NB4 (cell line): ENCODE measurements around the gene MYLK3.
A peak's percentile ranks its signal among the peaks of the same experiment; 100 is the strongest.
"Not testable (repeated sequence)": the region's sequence is repeated elsewhere in the genome, so short reads cannot be mapped to it uniquely, and the experiment has no call there.

Experiments
- DNase-seq: peaks from one replicate; pipeline ENCODE4 v3.0.0; 2010; ENCODE audit warnings: low read depth
- H3K4me3 ChIP-seq: one replicate; pipeline ENCODE4 v1.5.1; 2011; ENCODE audit warnings: mild to moderate bottlenecking, low read depth, low read length, moderate library complexity
- CTCF ChIP-seq: IDR thresholded peaks from one replicate; pipeline ENCODE4 v1.5.1; 2012; ENCODE audit warnings: low read depth, low read length
- MAX ChIP-seq: IDR thresholded peaks from 2 replicates; pipeline ENCODE4 v1.6.1; 2011; ENCODE audit warnings: low read depth, low read length
- MYC ChIP-seq: IDR thresholded peaks from 2 replicates; pipeline ENCODE4 v1.6.1; 2011; ENCODE audit warnings: low read depth, low read length
- POLR2A ChIP-seq: IDR thresholded peaks from 2 replicates; pipeline ENCODE4 v1.6.1; 2011; ENCODE audit warnings: mild to moderate bottlenecking; ENCODE audit not compliant: insufficient read length; ENCODE audit errors: extremely low read depth

MYLK3 gene

GRCh38 chr16:46688654-46689364 is 59.3 kb downstream of the MYLK3 start, which contains the start of gene VPS35:
Gene VPS35, minus strand, starts transcription at chr16:46689178. Its CDS starts 45 bp downstream, at chr16:46689133.
- peak; percentile 9; the same call in 1 of the 2 replicates for TF ChIP-seq MYC
- peak; percentile 70 for TF ChIP-seq POLR2A
- no peak for TF ChIP-seq CTCF
- peak; percentile 53 for TF ChIP-seq MAX
- DNase-seq = peak; percentile 99
- peak within 1 kb of the TSS; percentile 98 for H3K4me3 ChIP-seq

- DNase-seq = peak; percentile 89
- peak; percentile 69 for TF ChIP-seq MAX
- TF ChIP-seq MYC = peak; percentile 45
- no peak for TF ChIP-seq POLR2A
- TF ChIP-seq CTCF = no peak
These were observed 60.0 kb downstream of the MYLK3 start for GRCh38 chr16:46688101-46688653.

GRCh38 chr16:46687486-46687885 is 60.7 kb downstream of the MYLK3 start:
- TF ChIP-seq MYC (no peak), POLR2A (no peak), MAX (no peak), CTCF (no peak)
- no peak for DNase-seq
- peak overlapping the region; percentile 85 for H3K4me3 ChIP-seq

More at GRCh38 chr16:46688101-46688653, 60.0 kb downstream of the MYLK3 start:
- peak overlapping the region; percentile 85 for H3K4me3 ChIP-seq

- DNase-seq = no peak
- no peak for TF ChIP-seq CTCF
- TF ChIP-seq MYC = no peak
- no peak for TF ChIP-seq POLR2A
- no peak for TF ChIP-seq MAX
These were observed 61.2 kb downstream of the MYLK3 start for GRCh38 chr16:46686815-46687473.

GRCh38 chr16:46681867-46682266 is 66.3 kb downstream of the MYLK3 start:
- DNase-seq, H3K4me3 ChIP-seq: not testable (repeated sequence)

More at GRCh38 chr16:46686815-46687473, 61.2 kb downstream of the MYLK3 start:
- peak overlapping the region; percentile 85 for H3K4me3 ChIP-seq

- DNase-seq, H3K4me3 ChIP-seq: not testable (repeated sequence)
These were observed 70.2 kb downstream of the MYLK3 start for GRCh38 chr16:46677943-46678342.
